Measurements from ENCODE around the gene UBE4A. TPM values are rescaled to one million over a fixed set of nuclear protein-coding genes. Genes with fewer than 3 reads are reported as not detected.

Gene UBE4A
- polyA plus RNA-seq, 1 donor (not counting 4 experiments of a cell fraction or from before 2014, with no cell fraction given): 19.5 TPM

DNA sequence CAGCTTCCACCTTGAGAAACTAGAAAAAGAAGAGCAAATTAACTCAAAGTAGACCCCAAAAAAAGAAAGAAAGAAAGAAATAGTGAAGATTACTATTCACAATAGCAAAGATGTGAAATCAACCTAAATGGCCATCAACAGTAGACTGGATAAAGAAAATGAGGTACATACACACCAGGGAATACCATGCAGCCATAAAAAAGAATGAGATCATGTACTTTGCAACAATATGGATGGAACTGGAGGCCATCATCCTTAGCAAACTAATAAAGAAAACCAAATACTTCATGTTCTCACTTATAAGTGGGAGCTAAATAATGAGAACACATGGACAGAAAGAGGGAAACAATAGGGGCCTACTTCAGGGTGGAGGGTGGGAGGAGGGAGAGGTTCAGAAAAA, 30.7 kb upstream of the UBE4A start:
- Histone ChIP-seq H3K9ac (ENCODE audit: control insufficient read depth, extremely low read depth, insufficient read depth, low read length) (no peak overlapping the region), H4K20me1 (ENCODE audit: control insufficient read depth, extremely low read depth, insufficient read depth, low read length) (no peaks in the 10 kb centered on the region), H3K27me3 (ENCODE audit: control insufficient read depth, extremely low read depth, insufficient read depth, low read length) (no peaks in the 10 kb centered on the region), H3K9me3 (ENCODE audit: control insufficient read depth, low read depth, low read length) (no peaks in the 10 kb centered on the region), H2AFZ (ENCODE audit: control insufficient read depth, low read length) (no peak overlapping the region), H3K4me2 (ENCODE audit: control insufficient read depth, extremely low read depth, insufficient read depth, low read depth, low read length) (no peak overlapping the region), H3K27ac (ENCODE audit: control insufficient read depth, insufficient read depth, low read length) (no peak overlapping the region), H3K9me1 (ENCODE audit: control insufficient read depth, extremely low read depth, insufficient read depth, low read length) (no peaks in the 10 kb centered on the region), H3K4me3 (ENCODE audit: control insufficient read depth in 2 of 3, extremely low read depth in 1 of 3, insufficient read depth in 2 of 3, low read depth in 1 of 3, low read length in 3 of 3) (no peak overlapping the region), H3K4me1 (ENCODE audit: control insufficient read depth, extremely low read depth, insufficient read depth, low read length) (no peaks in the 10 kb centered on the region), H3K36me3 (ENCODE audit: control insufficient read depth in 2 of 2, extremely low read depth in 1 of 2, insufficient read depth in 2 of 2, low read length in 2 of 2) (no peaks in the 10 kb centered on the region), H3K79me2 (ENCODE audit: control insufficient read depth, insufficient read depth, low read length) (no peaks in the 10 kb centered on the region)
- FAIRE-seq (no peak), DNase-seq (ENCODE audit: low read depth, low spot score) (no peak)
- dilution Hi-C loops (cut with MboI; ENCODE audit: extremely low pct_ligation_motif_present, low sequenced_read_pairs): no loop called here
- TF ChIP-seq, protein P1, sequence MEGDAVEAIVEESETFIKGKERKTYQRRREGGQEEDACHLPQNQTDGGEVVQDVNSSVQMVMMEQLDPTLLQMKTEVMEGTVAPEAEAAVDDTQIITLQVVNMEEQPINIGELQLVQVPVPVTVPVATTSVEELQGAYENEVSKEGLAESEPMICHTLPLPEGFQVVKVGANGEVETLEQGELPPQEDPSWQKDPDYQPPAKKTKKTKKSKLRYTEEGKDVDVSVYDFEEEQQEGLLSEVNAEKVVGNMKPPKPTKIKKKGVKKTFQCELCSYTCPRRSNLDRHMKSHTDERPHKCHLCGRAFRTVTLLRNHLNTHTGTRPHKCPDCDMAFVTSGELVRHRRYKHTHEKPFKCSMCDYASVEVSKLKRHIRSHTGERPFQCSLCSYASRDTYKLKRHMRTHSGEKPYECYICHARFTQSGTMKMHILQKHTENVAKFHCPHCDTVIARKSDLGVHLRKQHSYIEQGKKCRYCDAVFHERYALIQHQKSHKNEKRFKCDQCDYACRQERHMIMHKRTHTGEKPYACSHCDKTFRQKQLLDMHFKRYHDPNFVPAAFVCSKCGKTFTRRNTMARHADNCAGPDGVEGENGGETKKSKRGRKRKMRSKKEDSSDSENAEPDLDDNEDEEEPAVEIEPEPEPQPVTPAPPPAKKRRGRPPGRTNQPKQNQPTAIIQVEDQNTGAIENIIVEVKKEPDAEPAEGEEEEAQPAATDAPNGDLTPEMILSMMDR (optimal IDR thresholded peaks at IDR 0.05 in 1 of 3, IDR thresholded peaks at IDR 0.05 in 1 of 3, conservative IDR thresholded peaks at IDR 0.05 in 1 of 3; ENCODE audit: extremely low read depth in 1 of 3, insufficient read depth in 2 of 3, low read length in 3 of 3): no peak
- TF ChIP-seq EZH2 (IDR thresholded peaks at IDR 0.05; ENCODE audit: low read length): no peak

DNA sequence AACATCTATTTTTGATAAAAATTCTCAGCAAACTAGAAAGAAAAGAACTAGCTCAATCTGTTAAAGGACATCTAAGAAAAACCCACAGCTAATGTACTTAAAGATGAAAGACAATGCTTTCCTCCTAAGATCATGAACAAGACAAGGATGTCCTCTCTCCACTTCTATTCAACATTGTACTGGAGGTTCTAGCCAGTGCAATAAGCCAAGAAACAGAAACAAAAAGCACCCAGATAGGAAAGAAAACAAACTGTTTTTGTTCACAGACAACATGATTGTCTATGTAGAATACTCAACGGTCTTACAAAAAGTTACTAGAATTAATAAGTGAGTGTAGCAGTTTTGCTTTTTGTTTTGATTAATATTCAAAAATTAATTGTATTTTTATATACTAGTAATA, 24.7 kb upstream of the UBE4A start:
- H3K27ac ChIP-seq (ENCODE audit: control insufficient read depth, insufficient read depth, low read length): no peak overlapping the region
- H3K4me2 ChIP-seq (ENCODE audit: control insufficient read depth, extremely low read depth, insufficient read depth, low read depth, low read length): no peak overlapping the region
- no peaks in the 10 kb centered on the region for H3K27me3 ChIP-seq (ENCODE audit: control insufficient read depth, extremely low read depth, insufficient read depth, low read length)
- H4K20me1 ChIP-seq (ENCODE audit: control insufficient read depth, extremely low read depth, insufficient read depth, low read length): no peaks in the 10 kb centered on the region
- TF ChIP-seq, protein P1 (optimal IDR thresholded peaks at IDR 0.05 in 1 of 3, IDR thresholded peaks at IDR 0.05 in 1 of 3, conservative IDR thresholded peaks at IDR 0.05 in 1 of 3; ENCODE audit: extremely low read depth in 1 of 3, insufficient read depth in 2 of 3, low read length in 3 of 3): no peak
- TF ChIP-seq EZH2 (IDR thresholded peaks at IDR 0.05; ENCODE audit: low read length): no peak
- no peak for FAIRE-seq
- H3K4me1 ChIP-seq (ENCODE audit: control insufficient read depth, extremely low read depth, insufficient read depth, low read length): peaks cover 7% of the 10 kb centered on the region
- no peaks in the 10 kb centered on the region for H3K9me1 ChIP-seq (ENCODE audit: control insufficient read depth, extremely low read depth, insufficient read depth, low read length)
- no peak overlapping the region for H3K4me3 ChIP-seq (ENCODE audit: control insufficient read depth in 2 of 3, extremely low read depth in 1 of 3, insufficient read depth in 2 of 3, low read depth in 1 of 3, low read length in 3 of 3)
- no peaks in the 10 kb centered on the region for H3K9me3 ChIP-seq (ENCODE audit: control insufficient read depth, low read depth, low read length)
- no peak for DNase-seq (ENCODE audit: low read depth, low spot score)
- no peaks in the 10 kb centered on the region for H3K36me3 ChIP-seq (ENCODE audit: control insufficient read depth in 2 of 2, extremely low read depth in 1 of 2, insufficient read depth in 2 of 2, low read length in 2 of 2)
- no peaks in the 10 kb centered on the region for H3K79me2 ChIP-seq (ENCODE audit: control insufficient read depth, insufficient read depth, low read length)
- dilution Hi-C loops (cut with MboI; ENCODE audit: extremely low pct_ligation_motif_present, low sequenced_read_pairs): no loop called here
- no peak overlapping the region for H2AFZ ChIP-seq (ENCODE audit: control insufficient read depth, low read length)
- no peak overlapping the region for H3K9ac ChIP-seq (ENCODE audit: control insufficient read depth, extremely low read depth, insufficient read depth, low read length)

Data from keratinocyte (primary cell).